Hepatocyte (in vitro differentiated cells): ENCODE results near the gene NDUFB11. TPM values are rescaled to one million over a fixed set of nuclear protein-coding genes. Genes with fewer than 3 reads are reported as not detected.

ENCODE experiments used
- DNase-seq: peaks from one replicate; pipeline ENCODE4 v3.0.0-alpha.2; 2016; ENCODE audit warnings: low spot score
- H2AFZ ChIP-seq: fragments of 200-600 bp; sonication (generic); 2 replicates; pipeline ENCODE4 v1.6.0; 2016; ENCODE audit warnings: antibody characterized with exemption, mild to moderate bottlenecking
- H3K27ac ChIP-seq: fragments of 200-600 bp; sonication (generic); 2 replicates; pipeline ENCODE4 v1.5.1; 2016; ENCODE audit warnings: mild to moderate bottlenecking
- H3K27me3 ChIP-seq: fragments of 200-600 bp; sonication (generic); 2 replicates; pipeline ENCODE4 v1.6.1; 2016
- H3K36me3 ChIP-seq: fragments of 200-600 bp; sonication (generic); replicated peaks from 2 replicates; pipeline ENCODE4 v1.5.1; 2016; ENCODE audit warnings: low read depth; ENCODE audit not compliant: insufficient read depth
- H3K4me1 ChIP-seq: fragments of 200-600 bp; sonication (generic); 2 replicates; pipeline ENCODE4 v1.5.1; 2016; ENCODE audit warnings: mild to moderate bottlenecking, moderate library complexity; ENCODE audit not compliant: insufficient read depth
- H3K4me2 ChIP-seq: fragments of 200-600 bp; sonication (generic); 2 replicates; pipeline ENCODE4 v1.6.0; 2016
- H3K4me3 ChIP-seq: fragments of 200-600 bp; sonication (generic); 2 replicates; pipeline ENCODE4 v1.5.1; 2016; ENCODE audit warnings: mild to moderate bottlenecking
- H3K79me2 ChIP-seq: fragments of 200-600 bp; sonication (generic); 2 replicates; pipeline ENCODE4 v1.6.0; 2017; ENCODE audit warnings: mild to moderate bottlenecking
- H3K9me2 ChIP-seq: fragments of 200-600 bp; sonication (generic); replicated peaks from 2 replicates; pipeline ENCODE4 v1.6.0; 2017; ENCODE audit warnings: mild to moderate bottlenecking; ENCODE audit not compliant: insufficient read depth
- H3K9me3 ChIP-seq: fragments of 200-600 bp; sonication (generic); 2 replicates; pipeline ENCODE4 v1.5.1; 2016; ENCODE audit warnings: low read depth, mild to moderate bottlenecking
- H4K20me1 ChIP-seq: fragments of 200-600 bp; sonication (generic); 2 replicates; pipeline ENCODE4 v1.6.0; 2016; ENCODE audit warnings: mild to moderate bottlenecking; ENCODE audit not compliant: insufficient read depth, poor library complexity, severe bottlenecking
- EZH2 ChIP-seq: fragments of 200-600 bp; sonication (generic); IDR thresholded peaks from 2 replicates; pipeline ENCODE4 v1.6.1; 2016; ENCODE audit warnings: antibody characterized with exemption, mild to moderate bottlenecking, borderline replicate concordance
- EZH2phosphoT487 ChIP-seq: fragments of 200-600 bp; sonication (generic); IDR thresholded peaks from one replicate; pipeline ENCODE4 v1.6.1; 2018; ENCODE audit warnings: antibody characterized with exemption, mild to moderate bottlenecking, low read depth, moderate library complexity; ENCODE audit not compliant: unreplicated experiment, severe bottlenecking
- WGBS: methylation state at CpG from one replicate; pipeline ENCODE4 v1.1.6; 2016; ENCODE audit warnings: low lambda C conversion rate; ENCODE audit errors: missing lambda C conversion rate; 5-methylcytosine and 5-hydroxymethylcytosine counted together
- polyA plus RNA-seq: library from polyadenylated mRNA; unstranded; fragments of >200 nt; fragmentation: Nextera tagmentation; extraction: Ambion mirVana; gene quantifications from 2 replicates; pipeline ENCODE4 v1.2.1, GENCODE V29; 2016
- total RNA-seq: library from RNA; depleted of rRNA; stranded (reverse); fragments of >200 nt; gene quantifications from 2 replicates; pipeline ENCODE4 v1.2.3, GENCODE V29; 2014
- TF ChIP-seq, protein P1 (sequence below): fragments of 200-600 bp; sonication (generic); IDR thresholded peaks from 2 replicates; pipeline ENCODE4 v1.5.1; 2016; ENCODE audit warnings: antibody characterized with exemption, mild to moderate bottlenecking; ENCODE audit not compliant: poor library complexity

The NDUFB11 gene
- total and polyA plus RNA-seq, 2 experiments from 2014 or later, result 65.4 to 168 TPM

DNA sequence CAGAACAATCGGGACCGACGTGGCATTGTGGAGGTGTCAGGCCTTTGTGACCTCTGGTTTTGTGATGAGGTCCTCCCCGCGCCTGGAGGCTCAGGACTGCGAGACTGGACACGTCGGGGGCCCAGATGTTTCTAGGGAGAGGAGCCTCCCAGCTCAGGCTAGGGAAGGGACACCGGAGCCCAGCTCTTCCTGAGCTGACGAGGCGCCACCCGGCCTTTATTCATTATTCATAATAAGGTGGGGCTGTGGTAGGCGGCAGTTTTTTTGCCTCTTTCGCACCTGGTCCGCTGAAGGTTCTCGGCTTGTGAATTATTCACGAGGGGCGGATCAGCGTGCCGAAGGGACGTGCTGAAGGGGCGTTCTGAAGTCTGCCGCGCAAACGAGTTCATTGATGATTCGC is 46.8 kb upstream of the NDUFB11 start:
- Histone ChIP-seq H3K9me2 (no peaks in the 10 kb centered on the region), H4K20me1 (peaks cover 16% of the 10 kb centered on the region), H3K4me2 (peak overlapping the region; percentile 86), H3K36me3 (no peaks in the 10 kb centered on the region), H3K27ac (no peak overlapping the region), H3K4me1 (peaks cover 26% of the 10 kb centered on the region), H3K9me3 (no peaks in the 10 kb centered on the region), H3K79me2 (peaks cover 31% of the 10 kb centered on the region), H3K27me3 (no peaks in the 10 kb centered on the region), H3K4me3 (peak overlapping the region; percentile 41), H2AFZ (peak overlapping the region; percentile 80)
- 7% methylated on average over 26 of the region's 26 CpGs for WGBS
- TF ChIP-seq EZH2phosphoT487, result no peak
- TF ChIP-seq, protein P1, sequence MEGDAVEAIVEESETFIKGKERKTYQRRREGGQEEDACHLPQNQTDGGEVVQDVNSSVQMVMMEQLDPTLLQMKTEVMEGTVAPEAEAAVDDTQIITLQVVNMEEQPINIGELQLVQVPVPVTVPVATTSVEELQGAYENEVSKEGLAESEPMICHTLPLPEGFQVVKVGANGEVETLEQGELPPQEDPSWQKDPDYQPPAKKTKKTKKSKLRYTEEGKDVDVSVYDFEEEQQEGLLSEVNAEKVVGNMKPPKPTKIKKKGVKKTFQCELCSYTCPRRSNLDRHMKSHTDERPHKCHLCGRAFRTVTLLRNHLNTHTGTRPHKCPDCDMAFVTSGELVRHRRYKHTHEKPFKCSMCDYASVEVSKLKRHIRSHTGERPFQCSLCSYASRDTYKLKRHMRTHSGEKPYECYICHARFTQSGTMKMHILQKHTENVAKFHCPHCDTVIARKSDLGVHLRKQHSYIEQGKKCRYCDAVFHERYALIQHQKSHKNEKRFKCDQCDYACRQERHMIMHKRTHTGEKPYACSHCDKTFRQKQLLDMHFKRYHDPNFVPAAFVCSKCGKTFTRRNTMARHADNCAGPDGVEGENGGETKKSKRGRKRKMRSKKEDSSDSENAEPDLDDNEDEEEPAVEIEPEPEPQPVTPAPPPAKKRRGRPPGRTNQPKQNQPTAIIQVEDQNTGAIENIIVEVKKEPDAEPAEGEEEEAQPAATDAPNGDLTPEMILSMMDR, result no peak
- no peak for TF ChIP-seq EZH2
- peak; percentile 43 for DNase-seq

DNA sequence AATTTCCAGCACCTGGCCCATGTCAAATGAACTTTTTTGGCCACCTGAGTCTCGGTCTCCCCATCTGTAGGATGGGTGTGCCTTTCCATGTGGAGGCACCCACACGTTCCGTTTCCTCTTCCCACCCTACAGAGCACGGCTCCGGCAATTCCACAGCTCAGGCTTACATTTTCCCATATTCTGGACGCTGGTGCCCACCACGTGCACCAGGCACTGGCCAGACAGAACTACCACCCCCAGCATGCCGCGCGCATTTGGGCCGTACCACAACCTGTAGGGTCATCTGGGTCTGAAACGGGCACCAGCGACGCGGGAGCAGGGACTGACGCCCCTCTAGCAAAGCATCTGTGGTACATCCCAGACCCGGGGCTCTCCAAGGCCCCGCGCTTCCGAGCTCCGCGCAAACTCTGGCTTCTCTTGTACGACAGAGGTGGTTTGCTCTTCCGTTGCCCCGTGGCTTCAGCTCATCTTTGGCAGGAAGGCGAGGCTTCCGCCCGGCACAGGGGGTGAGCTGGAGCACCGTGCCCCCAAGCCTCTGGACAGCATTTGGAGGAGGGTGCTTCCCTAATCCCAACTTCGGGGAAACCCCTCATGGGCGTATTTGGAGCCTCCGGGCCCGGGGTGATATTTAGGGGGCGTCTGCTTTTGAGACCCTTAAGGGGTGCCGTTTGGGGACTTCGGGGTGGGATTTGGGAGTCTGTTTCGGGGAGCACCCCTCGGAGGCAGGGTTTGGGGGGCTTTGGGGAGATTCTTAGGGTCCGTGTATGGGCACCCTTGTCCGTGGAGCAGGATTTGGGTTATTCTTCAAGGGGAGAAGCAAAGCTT is 46.2 kb upstream of the NDUFB11 start:
- Histone ChIP-seq H3K27ac (peak overlapping the region; percentile 7), H3K79me2 (peaks cover 24% of the 10 kb centered on the region), H2AFZ (peak overlapping the region; percentile 80), H3K4me1 (peaks cover 19% of the 10 kb centered on the region), H3K4me3 (peak overlapping the region; percentile 41), H3K4me2 (peak overlapping the region; percentile 86), H4K20me1 (peaks cover 9% of the 10 kb centered on the region), H3K36me3 (no peaks in the 10 kb centered on the region), H3K27me3 (no peaks in the 10 kb centered on the region), H3K9me3 (no peaks in the 10 kb centered on the region), H3K9me2 (no peaks in the 10 kb centered on the region)
- DNase-seq, result peak; percentile 96
- no peak for TF ChIP-seq EZH2phosphoT487
- TF ChIP-seq, protein P1, result no peak
- no peak for TF ChIP-seq EZH2
- WGBS, result 5% methylated on average over 33 of the region's 40 CpGs

DNA sequence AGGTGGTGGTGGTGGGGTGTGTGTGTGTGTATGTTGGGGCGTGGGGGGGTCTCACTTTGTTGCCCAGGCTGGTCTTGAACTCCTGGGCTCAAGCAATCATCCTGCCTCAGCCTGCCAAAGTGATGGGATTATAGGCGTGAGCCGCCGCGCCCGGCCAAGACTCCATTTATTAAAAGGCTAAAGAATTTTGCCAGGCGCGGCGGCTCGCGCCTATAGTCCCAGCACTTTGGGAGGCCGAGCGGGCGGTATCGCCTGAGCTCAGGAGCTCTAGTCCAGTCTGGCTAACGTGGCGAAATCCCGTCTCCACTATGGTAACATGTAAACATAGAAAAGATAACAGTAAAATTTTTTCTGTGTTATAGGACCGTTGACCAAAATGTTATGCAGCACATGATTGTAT is 45.4 kb upstream of the NDUFB11 start:
- WGBS, result 85% methylated on average over 19 of the region's 19 CpGs

More for the DNA sequence above, 45.4 kb upstream of the NDUFB11 start:
- no peak overlapping the region for H2AFZ ChIP-seq
- H3K4me2 ChIP-seq, result no peak overlapping the region
- peaks cover 17% of the 10 kb centered on the region for H3K79me2 ChIP-seq
- TF ChIP-seq EZH2phosphoT487, result no peak
- no peak for TF ChIP-seq EZH2
- TF ChIP-seq, protein P1, result no peak
- H3K9me2 ChIP-seq, result no peaks in the 10 kb centered on the region
- peaks cover 2% of the 10 kb centered on the region for H4K20me1 ChIP-seq
- H3K27me3 ChIP-seq, result no peaks in the 10 kb centered on the region
- no peaks in the 10 kb centered on the region for H3K36me3 ChIP-seq
- no peak overlapping the region for H3K27ac ChIP-seq
- H3K4me3 ChIP-seq, result no peak overlapping the region
- H3K4me1 ChIP-seq, result peaks cover 11% of the 10 kb centered on the region
- no peaks in the 10 kb centered on the region for H3K9me3 ChIP-seq
- DNase-seq, result no peak
